Transverse colon (tissue), 4 donors: ENCODE results near the gene CHGA. TPM values are rescaled to one million over a fixed set of nuclear protein-coding genes. Genes with fewer than 3 reads are reported as not detected.

ENCODE experiments used
- DNase-seq: peaks from one replicate; pipeline ENCODE4 v3.0.0-alpha.2; 2019
- H3K27ac ChIP-seq, 4 donors: fragments of 200-600 bp; sonication (generic); 2 replicates each; pipeline ENCODE4 v1.5.1; 2016 to 2018; ENCODE audit warnings: inconsistent platforms in 4 of 4
- H3K27me3 ChIP-seq: fragments of 200-600 bp; sonication (generic); 2 replicates; pipeline ENCODE4 v1.5.1; 2017; ENCODE audit warnings: inconsistent platforms
- H3K36me3 ChIP-seq, 4 donors: fragments of 200-600 bp; sonication (generic); 2 replicates each; pipeline ENCODE4 v1.5.1; 2017 to 2019; ENCODE audit warnings: inconsistent platforms in 4 of 4
- H3K4me1 ChIP-seq, 4 donors: fragments of 200-600 bp; sonication (generic); 2 replicates each; pipeline ENCODE4 v1.5.1; 2017 to 2020; ENCODE audit warnings: inconsistent platforms in 4 of 4
- H3K4me3 ChIP-seq, 4 donors: fragments of 200-600 bp; sonication (generic); 1 replicate in 1 of 4; 2 replicates in 3 of 4; pipeline versions ENCODE4 v1.5.1 to v1.6.1; 2017 to 2019; ENCODE audit warnings: inconsistent platforms in 4 of 4
- H3K9me3 ChIP-seq, 2 donors: fragments of 200-600 bp; sonication (generic); 2 replicates each; pipeline ENCODE4 v1.5.1; 2017 to 2019; ENCODE audit warnings: inconsistent platforms in 2 of 2
- CTCF ChIP-seq, 5 experiments: fragments of 200-600 bp in 3 of 5; fragments of 450-650 bp in 2 of 5; sonication (generic) in 3 of 5; IDR thresholded peaks; 1 replicate in 2 of 5; 2 replicates in 3 of 5; pipeline ENCODE4 v1.5.1; 2016 to 2017; ENCODE audit warnings: antibody characterized with exemption in 5 of 5, inconsistent platforms in 3 of 5, mild to moderate bottlenecking in 2 of 5, moderate library complexity in 1 of 5
- EP300 ChIP-seq: sonication (generic); formaldehyde crosslinking; IDR thresholded peaks from one replicate; pipeline ENCODE4 v1.6.1; 2017; ENCODE audit warnings: antibody characterized with exemption, low read depth
- POLR2A ChIP-seq: fragments of 450-650 bp; IDR thresholded peaks from one replicate; pipeline ENCODE4 v1.6.1; 2016; ENCODE audit warnings: antibody characterized with exemption, mild to moderate bottlenecking, moderate library complexity
- POLR2AphosphoS5 ChIP-seq, 3 donors: sonication (generic); formaldehyde crosslinking; IDR thresholded peaks; one replicate each; pipeline ENCODE4 v1.6.1; 2016; ENCODE audit warnings: antibody characterized with exemption in 3 of 3
- WGBS, 2 donors: methylation state at CpG; one replicate each; pipeline ENCODE4 v1.1.5; 2018; ENCODE audit warnings: low coverage in 1 of 2; 5-methylcytosine and 5-hydroxymethylcytosine counted together
- in situ Hi-C, 4 donors: fragments of 200-750 bp; cut with MboI; loops; one replicate each; pipeline versions ENCODE4 v1.15.0 to v1.15.1; 2017; ENCODE audit warnings: low sequenced_read_pairs in 3 of 4, low pct_ligation_motif_present in 1 of 4, low pct_unique_long_range_greater_than_20kb in 1 of 4
- intact Hi-C: fragments of 100-400 bp; cut with DNase I; formaldehyde crosslinking; loops from one replicate; pipeline ENCODE4 v1.15.1; 2023; ENCODE audit warnings: low total_unique reads
- total RNA-seq, 4 donors: library from RNA; depleted of rRNA; stranded (reverse); fragments of >200 nt; gene quantifications; one replicate each; pipeline ENCODE4 v1.1.0, GENCODE V29; 2016

The CHGA gene
- total RNA-seq, 4 donors from 2014 or later: 9.2 to 215 (median 40.7) TPM

- intact Hi-C loops (no loop called here), in situ Hi-C loops (loop anchor here in 2 of 4 donors (10.0 kb wide), 2 partner anchors 176 to 186 kb away; no protein-coding TSS in a partner anchor)
- Histone ChIP-seq H3K9me3 (no peaks in the 10 kb centered on the region), H3K27me3 (no peaks in the 10 kb centered on the region), H3K4me3 (no peak overlapping the region), H3K27ac (no peak overlapping the region), H3K4me1 (peaks cover 4 to 9% (median 9%) of the 10 kb centered on the region in 4 donors), H3K36me3 (no peaks in the 10 kb centered on the region)
- DNase-seq: no peak
- TF ChIP-seq CTCF (IDR thresholded peaks at IDR 0.05): no peak
- TF ChIP-seq POLR2AphosphoS5 (IDR thresholded peaks at IDR 0.05): no peak
- TF ChIP-seq POLR2A: no peak
- no peak for TF ChIP-seq EP300
- 93% methylated on average over 10 of the region's 10 CpGs; no CpG with 5 or more reads in 1 of the 2 donors for WGBS, 2 donors
These were observed 36.2 kb downstream of the CHGA start for GRCh38 chr14:92959189-92959531.

- H3K27ac ChIP-seq: no peak overlapping the region
- in situ Hi-C loops: loop anchor here in 2 of 4 donors (10.0 kb wide), 2 partner anchors 175 to 185 kb away; no protein-coding TSS in a partner anchor
These were observed 37.1 kb downstream of the CHGA start for GRCh38 chr14:92959761-92960680.

GRCh38 chr14:92960706-92961566 lies 38.0 kb downstream of the CHGA start:
- no peak for DNase-seq
- TF ChIP-seq CTCF (IDR thresholded peaks at IDR 0.05) (no peak), POLR2AphosphoS5 (IDR thresholded peaks at IDR 0.05) (no peak), POLR2A (no peak), EP300 (no peak)
- Histone ChIP-seq H3K27ac (no peak overlapping the region), H3K27me3 (no peaks in the 10 kb centered on the region), H3K36me3 (no peaks in the 10 kb centered on the region), H3K4me1 (peaks cover 14 to 24% (median 22%) of the 10 kb centered on the region in 4 donors), H3K9me3 (no peaks in the 10 kb centered on the region), H3K4me3 (no peak overlapping the region)
- in situ Hi-C loops (no loop called here), intact Hi-C loops (no loop called here)
- WGBS, 2 donors: 88% methylated on average over 16 of the region's 18 CpGs; no CpG with 5 or more reads in 1 of the 2 donors

More at GRCh38 chr14:92959761-92960680, 37.1 kb downstream of the CHGA start:
- 83 to 98% methylated on average over 6 to 30 of the region's 30 CpGs for WGBS, 2 donors
- Histone ChIP-seq H3K4me1 (peaks cover 12 to 18% (median 17%) of the 10 kb centered on the region in 4 donors), H3K4me3 (no peak overlapping the region), H3K9me3 (no peaks in the 10 kb centered on the region), H3K36me3 (no peaks in the 10 kb centered on the region), H3K27me3 (no peaks in the 10 kb centered on the region)
- intact Hi-C loops: no loop called here
- TF ChIP-seq POLR2AphosphoS5 (IDR thresholded peaks at IDR 0.05) (no peak), CTCF (IDR thresholded peaks at IDR 0.05) (no peak)
- DNase-seq: no peak

GRCh38 chr14:92961567-92961855 lies 38.6 kb downstream of the CHGA start:
- Histone ChIP-seq H3K4me3 (no peak overlapping the region), H3K27me3 (no peaks in the 10 kb centered on the region), H3K4me1 (peaks cover 14 to 24% (median 22%) of the 10 kb centered on the region in 4 donors), H3K9me3 (no peaks in the 10 kb centered on the region), H3K36me3 (no peaks in the 10 kb centered on the region), H3K27ac (no peak overlapping the region)
- TF ChIP-seq CTCF (IDR thresholded peaks at IDR 0.05) (no peak), POLR2AphosphoS5 (IDR thresholded peaks at IDR 0.05) (no peak), EP300 (no peak), POLR2A (no peak)
- DNase-seq: no peak
- WGBS, 2 donors: 98% methylated on average over 7 of the region's 7 CpGs; no CpG with 5 or more reads in 1 of the 2 donors
- intact Hi-C loops: no loop called here
- in situ Hi-C loops: no loop called here
